ENCODE measurements around the gene CKS1B.

Gene CKS1B

DNA sequence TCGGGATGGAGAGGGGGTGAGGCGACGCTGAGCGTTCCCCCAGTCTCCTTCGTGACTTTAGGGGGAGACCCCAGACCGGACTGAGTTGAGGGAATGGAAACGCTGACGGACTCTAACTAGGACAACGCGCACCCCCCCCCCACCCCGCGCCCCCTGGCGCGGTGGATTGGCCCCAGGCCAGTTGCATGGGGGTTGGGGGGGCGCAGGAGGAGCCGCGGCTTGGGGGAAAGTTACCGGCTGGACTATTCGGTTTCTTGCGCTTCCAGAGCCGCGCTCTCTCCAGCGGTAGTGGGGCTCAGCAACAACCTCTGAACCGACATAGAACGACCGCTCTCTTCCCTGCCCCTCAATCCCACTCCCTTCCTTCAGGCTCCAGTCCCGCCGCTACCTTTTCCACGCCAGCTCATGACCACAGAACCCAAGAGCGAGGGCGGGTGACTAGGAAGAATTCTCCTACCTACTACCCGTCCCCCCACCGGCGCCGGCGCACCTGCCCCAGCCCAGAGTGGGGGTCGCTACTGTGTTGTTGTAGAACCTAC lies 28.8 kb downstream of the CKS1B start:
- DNase-seq: peak; percentile 35

GRCh38 chr1:155003766-155004351 lies 29.4 kb downstream of the CKS1B start:
- DNase-seq: no peak

DNA sequence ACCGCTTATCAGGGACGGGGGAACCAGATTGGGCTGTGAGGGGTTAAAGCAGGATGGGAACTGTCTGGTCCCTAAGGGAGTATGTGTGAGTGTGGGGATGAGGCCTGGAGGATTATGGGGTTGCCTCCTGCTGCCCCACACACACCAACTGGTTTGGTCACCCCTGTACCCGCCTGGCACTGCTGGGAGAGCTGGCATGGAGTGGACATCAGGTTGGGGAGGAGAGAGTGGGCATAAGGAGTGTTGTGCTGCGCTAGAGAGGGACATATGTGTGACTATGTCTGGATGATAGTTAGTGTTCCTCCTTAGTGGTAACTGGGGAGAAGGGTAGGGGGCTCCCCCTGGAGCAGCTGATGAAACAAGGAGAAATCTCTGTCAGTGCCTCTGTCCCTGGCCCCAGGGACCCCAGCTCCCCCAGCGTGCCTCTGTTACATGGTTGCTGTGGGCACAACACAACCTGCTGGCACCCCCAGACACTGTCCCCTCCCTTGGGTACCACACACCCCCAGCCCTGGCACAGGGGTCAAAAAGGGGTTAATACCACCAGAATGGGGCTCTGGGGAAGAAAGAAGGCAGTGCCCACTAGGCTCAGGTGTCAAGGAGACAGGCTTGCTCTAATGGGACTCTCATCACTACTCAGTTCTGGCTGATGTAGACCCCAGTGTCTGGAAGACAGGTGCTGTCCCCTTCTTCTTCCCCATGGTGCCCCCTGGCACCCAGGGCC lies 30.0 kb downstream of the CKS1B start:
- no peak for DNase-seq

- DNase-seq: peak; percentile 31
These were observed 30.9 kb downstream of the CKS1B start for GRCh38 chr1:155005076-155006011.

GRCh38 chr1:155006601-155007101 lies 32.2 kb downstream of the CKS1B start:
- DNase-seq: peak; percentile 49

GRCh38 chr1:155007251-155007828 lies 32.9 kb downstream of the CKS1B start:
- DNase-seq: no peak

GRCh38 chr1:155008015-155008941 lies 33.8 kb downstream of the CKS1B start:
- DNase-seq: peak; percentile 64

GRCh38 chr1:155009221-155009711 lies 34.8 kb downstream of the CKS1B start:
- peak; percentile 42 for DNase-seq

DNA sequence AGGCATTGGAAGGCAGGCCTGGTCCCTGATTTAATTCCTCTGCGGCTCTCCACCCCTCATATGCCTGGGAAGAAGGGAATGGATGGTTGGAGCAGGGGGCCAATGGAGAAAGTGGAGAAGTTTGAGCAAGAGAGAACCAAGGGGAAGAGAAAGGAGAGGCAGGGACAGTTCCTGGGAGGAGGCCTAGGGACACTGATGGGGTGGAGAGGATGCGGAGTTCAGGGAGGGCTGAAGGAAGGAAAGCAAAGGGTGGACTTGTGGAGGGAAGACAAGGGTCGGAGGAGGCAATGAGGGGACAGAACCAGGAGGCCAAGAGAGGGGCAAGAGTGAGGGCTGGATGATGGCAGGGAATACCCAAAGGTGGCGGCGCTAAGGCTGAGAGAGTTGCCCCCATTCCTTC lies 35.3 kb downstream of the CKS1B start:
- no peak for DNase-seq

DNA sequence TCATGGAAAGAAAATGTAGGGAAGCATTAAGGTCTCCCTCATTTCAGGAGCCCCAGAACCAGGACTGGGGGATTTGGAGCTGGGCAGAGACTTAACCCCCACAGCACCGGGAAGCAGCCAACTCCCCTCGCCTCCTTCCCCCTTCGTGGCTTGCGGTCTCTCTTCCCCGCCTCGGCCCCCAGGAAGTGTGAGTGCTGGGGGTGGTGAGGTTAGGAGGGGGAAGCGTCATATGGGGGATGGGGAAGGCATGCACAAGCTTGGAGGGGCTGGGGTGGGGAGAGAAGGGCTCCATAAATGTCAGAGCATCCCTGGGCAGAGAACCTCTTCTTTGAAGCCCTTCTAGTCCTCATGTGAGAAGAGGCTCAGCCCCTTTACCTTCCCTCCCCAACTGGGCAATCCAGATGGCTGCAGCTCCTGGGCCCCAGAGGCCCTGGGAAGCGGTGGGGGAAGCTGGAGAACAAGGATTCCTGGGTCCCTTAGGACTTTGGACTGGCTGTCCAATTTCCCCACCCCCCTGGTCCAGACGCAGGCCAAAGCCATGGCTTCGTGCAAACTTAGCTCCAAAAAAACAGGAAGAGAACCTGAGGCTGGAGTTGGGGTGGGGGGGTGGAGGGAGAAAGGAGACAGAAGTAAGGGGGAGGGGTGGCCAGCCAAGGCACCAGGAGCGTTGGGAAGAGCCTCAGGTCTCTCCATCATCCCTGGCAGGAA lies 35.9 kb downstream of the CKS1B start:
- DNase-seq: peak; percentile 42

DNA sequence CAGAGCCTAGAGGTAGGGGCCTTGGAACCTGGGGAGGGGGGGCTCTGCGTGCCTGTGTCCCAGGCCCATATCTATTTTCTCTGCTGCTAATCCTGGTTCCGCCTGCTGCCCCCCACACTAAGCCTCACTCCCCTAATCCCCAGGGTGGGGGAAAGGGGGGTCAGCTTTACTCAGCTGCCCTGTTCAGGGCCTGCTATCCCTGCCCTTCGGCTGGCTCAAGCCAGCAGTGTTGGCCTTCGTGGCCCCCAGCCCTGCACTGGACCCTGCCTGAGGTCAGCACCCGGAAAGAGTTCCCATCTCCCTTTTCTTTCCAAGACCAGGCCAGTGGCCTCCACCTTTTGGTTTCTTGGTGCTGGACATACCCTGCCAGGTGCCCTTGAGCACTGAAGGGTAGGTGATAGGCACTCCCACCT lies 36.5 kb downstream of the CKS1B start:
- no peak for DNase-seq

- DNase-seq: no peak
These were observed 37.0 kb downstream of the CKS1B start for GRCh38 chr1:155011437-155012025.

- peak; percentile 38 for DNase-seq
These were observed 37.6 kb downstream of the CKS1B start for GRCh38 chr1:155012026-155012546.

DNA sequence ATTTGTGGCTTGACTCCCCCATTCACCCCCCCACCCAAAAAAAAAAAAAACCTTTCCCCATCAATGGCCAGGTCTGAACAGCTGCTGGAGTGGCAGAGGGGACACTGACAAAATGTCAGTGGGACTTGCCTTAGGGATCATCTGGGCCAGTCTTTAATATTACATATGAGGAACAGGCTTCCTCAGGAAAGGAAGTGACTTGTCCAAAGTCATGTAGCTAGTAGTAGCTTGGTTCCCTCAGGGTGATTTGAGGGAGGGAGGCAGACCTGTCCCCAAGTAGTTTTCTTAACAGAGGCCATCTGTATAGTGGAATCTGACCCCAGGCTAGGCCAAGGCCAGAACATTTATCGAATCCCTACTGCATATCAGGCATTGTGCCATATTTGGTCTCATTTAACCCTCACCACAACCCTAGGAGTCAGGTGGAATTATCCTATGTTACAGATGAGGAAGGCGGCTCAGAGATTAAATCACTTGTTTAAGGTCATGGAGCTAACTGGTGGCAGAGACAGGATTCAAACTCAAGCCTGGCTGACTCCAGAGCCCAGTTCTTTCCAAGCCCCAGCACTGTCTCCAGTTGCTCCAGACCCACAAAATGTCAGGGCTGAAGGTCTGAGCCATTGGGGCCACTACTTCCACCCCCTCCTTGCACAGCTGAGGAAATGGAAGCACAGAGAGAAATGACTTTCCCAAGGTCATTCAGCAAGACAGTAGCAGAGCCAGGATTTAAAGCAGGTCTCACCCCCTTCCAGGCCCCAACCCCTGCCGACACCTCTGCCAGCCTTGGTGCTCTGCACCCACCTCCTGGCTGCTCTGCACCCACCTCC lies 38.5 kb downstream of the CKS1B start:
- peak; percentile 15 for DNase-seq

- peak; percentile 30 for DNase-seq
These were observed 39.2 kb downstream of the CKS1B start for GRCh38 chr1:155013632-155014031.

- no peak for DNase-seq
These were observed 40.4 kb downstream of the CKS1B start for GRCh38 chr1:155014709-155015508.

- no peak for DNase-seq
These were observed 41.2 kb downstream of the CKS1B start for GRCh38 chr1:155015527-155016230.

All from stimulated activated CD4-positive, alpha-beta T cell treated with anti-CD3 and anti-CD28 coated beads, Interleukin-4, amount 100 ng/mL, for 24 hours (primary cell).